ENCODE measurements around the gene ZNF93. TPM values are rescaled to one million over a fixed set of nuclear protein-coding genes. Genes with fewer than 3 reads are reported as not detected.
A peak's percentile ranks its signal among the peaks of the same experiment; 100 is the strongest.
"Not testable (repeated sequence)": the region's sequence is repeated elsewhere in the genome, so short reads cannot be mapped to it uniquely, and the experiment has no call there.

The ZNF93 gene
- total RNA-seq: 1 to 10 TPM; 4.4 to 5.4 TPM
- 3.8 TPM for polyA plus RNA-seq (2013, experiment 1 of 2)
- polyA plus RNA-seq (2013, experiment 2 of 2): 3.4 TPM
- total RNA-seq: 1.1 to 17.7 (median 10.1) reads per million in 172 experiments

DNA sequence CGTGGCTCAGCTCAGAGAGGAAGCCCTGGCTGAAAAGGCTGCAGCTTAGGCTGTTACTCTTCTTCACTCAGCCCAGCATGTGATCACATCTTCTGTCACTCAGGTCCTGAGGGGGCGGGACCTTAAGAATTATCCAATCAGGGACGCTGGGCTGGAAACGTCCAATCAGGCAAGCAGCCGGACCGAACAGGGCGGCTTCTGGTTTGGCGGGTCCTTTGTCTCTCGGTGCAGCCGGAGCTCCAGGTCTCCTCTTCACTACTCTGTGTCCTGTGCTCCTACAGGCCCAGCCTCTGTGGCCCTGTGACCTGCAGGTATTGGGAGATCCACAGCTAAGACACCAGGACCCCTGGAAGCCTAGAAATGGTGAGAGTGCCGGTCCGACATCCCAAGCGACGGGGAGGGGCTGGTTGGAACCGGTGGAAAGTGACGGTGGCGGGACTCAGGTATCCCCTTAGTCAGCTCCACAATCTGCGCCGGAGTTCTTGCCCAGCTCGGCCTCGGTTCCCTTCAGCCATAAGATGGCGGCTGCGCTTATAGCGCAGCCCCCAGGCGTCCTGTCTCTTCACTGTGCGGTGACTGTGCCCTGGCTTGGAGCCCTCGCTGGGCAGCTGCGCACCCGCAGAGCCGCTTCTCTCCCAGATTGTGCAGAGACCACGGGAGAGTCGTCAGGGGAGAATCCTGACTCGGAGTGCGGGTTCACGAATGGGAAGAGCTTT, at the start of gene ZNF93:
Gene ZNF93, plus strand, starts transcription at position 218 of the 716 bp plus-strand sequence. Its CDS starts 143 bp downstream, at position 361.
- peak; percentile 80 to 96 (median 85) for DNase-seq
- peak within 1 kb of the TSS; percentile 94 for H3K4me3 Mint-ChIP-seq
- H3K9me3 ChIP-seq (ENCODE audit: control insufficient read depth in 1 of 2, insufficient read depth in 1 of 2, low read length in 2 of 2): peaks cover 9 to 30% of the 10 kb centered on the region in 2 experiments
- no peaks in the 10 kb centered on the region for H3K27me3 ChIP-seq (ENCODE audit: control insufficient read depth in 1 of 2, insufficient read depth in 2 of 2, low read length in 2 of 2)
- H3K36me3 Mint-ChIP-seq (ENCODE audit: low read depth): peaks cover 54% of the 10 kb centered on the region
- peak within 1 kb of the TSS; percentile 82 for H3K27ac Mint-ChIP-seq
- peak; percentile 97 for ATAC-seq (ENCODE audit: poor library complexity)
- intact Hi-C loops (cut with DNase I, micrococcal nuclease): loop anchor here (1.0 to 5.0 kb wide), 4 partner anchors 34 to 124 kb away; partner anchors contain the start of gene ZNF506 (in 1 of the 2)
- peak within 1 kb of the TSS; percentile 70 for H3K27ac ChIP-seq (ENCODE audit: low read depth in 1 of 2, low read length in 2 of 2)
- no peaks in the 10 kb centered on the region for H3K36me3 ChIP-seq (ENCODE audit: insufficient read depth, low read length)
- H3K4me1 Mint-ChIP-seq (ENCODE audit: low read depth): peaks cover 47% of the 10 kb centered on the region
- H3K4me3 ChIP-seq (ENCODE audit: low read length): peak within 1 kb of the TSS; percentile 96
- H3K9me3 Mint-ChIP-seq: peaks cover 13% of the 10 kb centered on the region
- POLR2A ChIA-PET: interaction anchor here (0.6 to 4.7 kb wide), 34 partner anchors 10 to 1496 kb away, joined by 3 to 81 read pairs (median 4); partner anchors contain the start of genes ATP13A1, GATAD2A, LPAR2 and ZNF101
- peaks cover 20% of the 10 kb centered on the region for H3K4me1 ChIP-seq (ENCODE audit: insufficient read depth, low read length)
- CTCF ChIA-PET: interaction anchor here (0.7 kb wide), 1 partner anchor 257 kb away, joined by 3 read pairs; the partner anchor contains the start of gene GMIP
- TF ChIP-seq, protein P1, sequence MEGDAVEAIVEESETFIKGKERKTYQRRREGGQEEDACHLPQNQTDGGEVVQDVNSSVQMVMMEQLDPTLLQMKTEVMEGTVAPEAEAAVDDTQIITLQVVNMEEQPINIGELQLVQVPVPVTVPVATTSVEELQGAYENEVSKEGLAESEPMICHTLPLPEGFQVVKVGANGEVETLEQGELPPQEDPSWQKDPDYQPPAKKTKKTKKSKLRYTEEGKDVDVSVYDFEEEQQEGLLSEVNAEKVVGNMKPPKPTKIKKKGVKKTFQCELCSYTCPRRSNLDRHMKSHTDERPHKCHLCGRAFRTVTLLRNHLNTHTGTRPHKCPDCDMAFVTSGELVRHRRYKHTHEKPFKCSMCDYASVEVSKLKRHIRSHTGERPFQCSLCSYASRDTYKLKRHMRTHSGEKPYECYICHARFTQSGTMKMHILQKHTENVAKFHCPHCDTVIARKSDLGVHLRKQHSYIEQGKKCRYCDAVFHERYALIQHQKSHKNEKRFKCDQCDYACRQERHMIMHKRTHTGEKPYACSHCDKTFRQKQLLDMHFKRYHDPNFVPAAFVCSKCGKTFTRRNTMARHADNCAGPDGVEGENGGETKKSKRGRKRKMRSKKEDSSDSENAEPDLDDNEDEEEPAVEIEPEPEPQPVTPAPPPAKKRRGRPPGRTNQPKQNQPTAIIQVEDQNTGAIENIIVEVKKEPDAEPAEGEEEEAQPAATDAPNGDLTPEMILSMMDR (IDR thresholded peaks at IDR 0.05): no peak
- no peaks in the 10 kb centered on the region for H3K27me3 Mint-ChIP-seq

DNA sequence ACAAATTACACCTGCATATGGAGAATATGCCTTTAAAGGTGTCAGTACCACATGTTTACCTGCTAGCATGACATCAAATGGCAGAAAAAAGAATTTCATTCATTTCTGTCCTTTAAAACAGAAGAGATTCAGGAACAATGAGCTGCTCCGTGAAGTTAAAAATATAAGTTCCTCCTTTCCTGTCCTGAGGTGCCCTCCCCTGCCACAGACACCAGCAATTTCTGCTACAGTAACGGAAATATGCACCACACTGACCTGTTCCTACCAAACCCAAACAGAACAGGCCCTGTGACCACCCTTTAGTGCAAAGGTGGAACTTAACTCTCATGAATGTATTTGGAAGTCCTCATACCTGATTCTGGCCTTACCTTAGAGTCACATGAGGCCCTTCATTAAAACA, 49.0 kb upstream of the ZNF93 start:
- H3K4me1 Mint-ChIP-seq (ENCODE audit: low read depth); H3K4me3 ChIP-seq (ENCODE audit: low read length); H3K9me3 Mint-ChIP-seq; H3K36me3 ChIP-seq (ENCODE audit: insufficient read depth, low read length); H3K27ac Mint-ChIP-seq; H3K36me3 Mint-ChIP-seq (ENCODE audit: low read depth); H3K4me3 Mint-ChIP-seq; ATAC-seq (ENCODE audit: poor library complexity); H3K9me3 ChIP-seq (ENCODE audit: control insufficient read depth in 1 of 2, insufficient read depth in 1 of 2, low read length in 2 of 2); DNase-seq; H3K27me3 Mint-ChIP-seq; H3K27ac ChIP-seq (ENCODE audit: low read depth in 1 of 2, low read length in 2 of 2); H3K27me3 ChIP-seq (ENCODE audit: control insufficient read depth in 1 of 2, insufficient read depth in 2 of 2, low read length in 2 of 2); H3K4me1 ChIP-seq (ENCODE audit: insufficient read depth, low read length); intact Hi-C loops (cut with DNase I, micrococcal nuclease): not testable (repeated sequence)
- ChIA-PET CTCF (interaction anchor here (1.0 kb wide), 1 partner anchor 8 kb away, joined by 3 read pairs; no protein-coding TSS in a partner anchor), POLR2A (interaction anchor here (1.0 kb wide), 1 partner anchor 14 kb away, joined by 3 read pairs; the partner anchor contains the start of gene ZNF253)

DNA sequence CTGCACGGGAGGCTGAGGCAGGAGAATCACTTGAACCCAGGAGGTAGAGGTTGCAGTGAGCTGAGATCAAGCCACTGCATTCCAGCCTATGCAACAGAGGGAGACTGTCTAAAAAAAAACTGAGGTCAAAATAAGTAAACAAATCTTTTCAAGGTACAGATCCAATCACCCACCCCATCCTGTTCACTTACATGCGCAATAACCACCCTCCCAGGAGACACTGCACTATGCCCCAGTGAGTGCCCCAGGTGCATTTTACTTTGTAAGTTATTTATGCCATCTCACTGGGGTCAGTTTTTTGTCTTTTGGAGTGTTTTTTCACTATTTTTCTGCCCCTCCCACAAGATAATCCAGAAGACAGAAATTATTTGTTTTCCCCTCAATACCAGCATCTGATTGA, 42.0 kb upstream of the ZNF93 start:
- Mint-ChIP-seq H3K9me3 (no peaks in the 10 kb centered on the region), H3K27ac (no peak overlapping the region), H3K27me3 (no peaks in the 10 kb centered on the region), H3K36me3 (ENCODE audit: low read depth) (peaks cover 26% of the 10 kb centered on the region), H3K4me1 (ENCODE audit: low read depth) (peaks cover 15% of the 10 kb centered on the region), H3K4me3 (no peak overlapping the region)
- Histone ChIP-seq H3K27ac (ENCODE audit: low read depth in 1 of 2, low read length in 2 of 2) (no peak overlapping the region), H3K4me1 (ENCODE audit: insufficient read depth, low read length) (peaks cover 10% of the 10 kb centered on the region), H3K36me3 (ENCODE audit: insufficient read depth, low read length) (no peaks in the 10 kb centered on the region), H3K27me3 (ENCODE audit: control insufficient read depth in 1 of 2, insufficient read depth in 2 of 2, low read length in 2 of 2) (no peaks in the 10 kb centered on the region), H3K4me3 (ENCODE audit: low read length) (no peak overlapping the region), H3K9me3 (ENCODE audit: control insufficient read depth in 1 of 2, insufficient read depth in 1 of 2, low read length in 2 of 2) (peaks cover 0 to 8% of the 10 kb centered on the region in 2 experiments)
- DNase-seq (no peak), ATAC-seq (ENCODE audit: poor library complexity) (no peak)
- ChIA-PET CTCF (no interaction called here), POLR2A (interaction anchor here (0.6 kb wide), 1 partner anchor 1951 kb away, joined by 4 read pairs; no protein-coding TSS in a partner anchor)
- TF ChIP-seq, protein P1 (IDR thresholded peaks at IDR 0.05): no peak
- intact Hi-C loops (cut with DNase I, micrococcal nuclease): no loop called here
